NCI-H146 (cell line): ENCODE measurements around the gene PDZD2.

Source experiments
- DNase-seq: peaks from one replicate; lab custom pipeline; 2025; lab: John Stamatoyannopoulos, UW

The PDZD2 gene

GRCh38 chr5:31638345-31638744 is 586 bp upstream of the PDZD2 start:
- no peak for DNase-seq

GRCh38 chr5:31639481-31640411 is 815 bp downstream of the PDZD2 start:
- DNase-seq: no peak

GRCh38 chr5:31640573-31640972 is 1.6 kb downstream of the PDZD2 start:
- DNase-seq: no peak

- DNase-seq: no peak
Observed at GRCh38 chr5:31641059-31641458, 2.1 kb downstream of the PDZD2 start.

GRCh38 chr5:31641575-31641974 is 2.6 kb downstream of the PDZD2 start:
- no peak for DNase-seq

GRCh38 chr5:31645420-31646081 is 6.6 kb downstream of the PDZD2 start:
- no peak for DNase-seq

- DNase-seq: no peak
Observed at GRCh38 chr5:31648326-31648725, 9.4 kb downstream of the PDZD2 start.

- DNase-seq: no peak
Observed at GRCh38 chr5:31651241-31651640, 12.3 kb downstream of the PDZD2 start.

- no peak for DNase-seq
Observed at GRCh38 chr5:31655491-31655890, 16.6 kb downstream of the PDZD2 start.

GRCh38 chr5:31656806-31657205 is 17.9 kb downstream of the PDZD2 start:
- no peak for DNase-seq

- DNase-seq: no peak
Observed at GRCh38 chr5:31657315-31657979, 18.5 kb downstream of the PDZD2 start.

- no peak for DNase-seq
Observed at GRCh38 chr5:31661257-31661656, 22.3 kb downstream of the PDZD2 start.

- DNase-seq: no peak
Observed at GRCh38 chr5:31663519-31663918, 24.6 kb downstream of the PDZD2 start.

- no peak for DNase-seq
Observed at GRCh38 chr5:31664566-31664965, 25.6 kb downstream of the PDZD2 start.

GRCh38 chr5:31671339-31671741 is 32.4 kb downstream of the PDZD2 start:
- DNase-seq: no peak

GRCh38 chr5:31674371-31674951 is 35.5 kb downstream of the PDZD2 start:
- DNase-seq: no peak

GRCh38 chr5:31675472-31675871 is 36.5 kb downstream of the PDZD2 start:
- DNase-seq: no peak

- no peak for DNase-seq
Observed at GRCh38 chr5:31678180-31678579, 39.2 kb downstream of the PDZD2 start.

GRCh38 chr5:31680528-31680927 is 41.6 kb downstream of the PDZD2 start:
- DNase-seq: no peak

GRCh38 chr5:31682025-31682424 is 43.1 kb downstream of the PDZD2 start:
- no peak for DNase-seq

GRCh38 chr5:31682851-31683250 is 43.9 kb downstream of the PDZD2 start:
- no peak for DNase-seq

- DNase-seq: no peak
Observed at GRCh38 chr5:31688515-31689092, 49.7 kb downstream of the PDZD2 start.
